HCT116 (cell line): ENCODE measurements around the gene DNAH10. TPM values are rescaled to one million over a fixed set of nuclear protein-coding genes. Genes with fewer than 3 reads are reported as not detected.

Experiments
- ATAC-seq: fragments of 200-7000 bp; cut with Tn5 transposase; 2 replicates; pipeline ENCODE4 v1.9.1; 2020; ENCODE audit warnings: mild to moderate bottlenecking, moderate library complexity
- BruUV-seq: library from RNA; stranded (reverse); fragments of 400-500 nt; replicated peaks from 2 replicates; lab custom pipeline; 2021; lab: Mats Ljungman, UMichigan
- CTCF ChIA-PET: fragments of 300-600 bp; sonication (Branson Sonifier 250); formaldehyde crosslinking; loops from one replicate; lab custom pipeline; 2021; ENCODE audit warnings: antibody characterized with exemption; lab: Charles Lee
- POLR2A ChIA-PET: fragments of 300-600, 350-600 bp; sonication (Branson Sonifier 250); formaldehyde crosslinking; loops from one replicate; lab custom pipeline; 2021; ENCODE audit warnings: antibody characterized with exemption; lab: Charles Lee
- RAD21 ChIA-PET, 2 experiments: fragments of 300-600 bp; sonication (Branson Sonifier 250); formaldehyde crosslinking; loops; one replicate each; lab custom pipeline; 2023; ENCODE audit warnings: low total read pairs in 2 of 2; ENCODE audit not compliant: uncharacterized antibody in 2 of 2, unreplicated experiment in 2 of 2, low non-redundant PET in 1 of 2; lab: Charles Lee
- DNase-seq: peaks from one replicate; pipeline ENCODE4 v3.0.0-alpha.2; 2010; ENCODE audit warnings: low read depth, low spot score
- H2AFZ ChIP-seq: fragments of 200-600 bp; shearing (Covaris generic), sonication (generic); 2 replicates; pipeline ENCODE4 v1.6.1; 2017; ENCODE audit warnings: low read depth, mixed run types, mixed read lengths, antibody characterized with exemption, low read length; ENCODE audit not compliant: poor library complexity, severe bottlenecking
- H3K27ac ChIP-seq: 2 replicates; pipeline ENCODE4 v1.5.1; 2012; ENCODE audit warnings: low read depth, low read length
- H3K27me3 ChIP-seq: fragments of 200-600 bp; sonication (generic); 2 replicates; pipeline ENCODE4 v1.6.1; 2016; ENCODE audit warnings: mixed run types, low read length, mixed read lengths; ENCODE audit not compliant: insufficient read depth
- H3K36me3 ChIP-seq, 2 experiments: fragments of 200-500 bp in 1 of 2; fragments of 200-600 bp in 1 of 2; sonication (Bioruptor generic) in 1 of 2; sonication (generic) in 1 of 2; 2 replicates each; pipeline versions ENCODE4 v1.5.1 to v1.6.1; 2014 to 2016; ENCODE audit warnings: low read length in 2 of 2, inconsistent platforms in 1 of 2, mixed read lengths in 1 of 2, mixed run types in 1 of 2; ENCODE audit not compliant: insufficient read depth in 2 of 2, control insufficient read depth in 1 of 2
- H3K4me1 ChIP-seq, 2 experiments: fragments of 200-600 bp in 1 of 2; sonication (generic) in 1 of 2; 2 replicates each; pipeline versions ENCODE4 v1.5.1 to v1.6.1; 2012 to 2017; ENCODE audit warnings: low read length in 2 of 2, inconsistent platforms in 1 of 2, mild to moderate bottlenecking in 1 of 2, mixed read lengths in 1 of 2, mixed run types in 1 of 2, moderate library complexity in 1 of 2; ENCODE audit not compliant: insufficient read depth in 2 of 2, control insufficient read depth in 1 of 2
- H3K4me2 ChIP-seq: fragments of 200-600 bp; sonication (generic); 2 replicates; pipeline ENCODE4 v1.6.1; 2017; ENCODE audit warnings: mixed run types, low read length, mixed read lengths
- H3K4me3 ChIP-seq, 2 experiments: fragments of 200-600 bp in 1 of 2; sonication (generic) in 1 of 2; replicated peaks in 1 of 2; 2 replicates each; pipeline ENCODE4 v1.5.1; 2011 to 2016; ENCODE audit warnings: low read length in 2 of 2, control low read depth in 1 of 2, low read depth in 1 of 2, mild to moderate bottlenecking in 1 of 2, mixed read lengths in 1 of 2, mixed run types in 1 of 2
- H3K79me2 ChIP-seq: fragments of 200-600 bp; sonication (generic); 2 replicates; pipeline ENCODE4 v1.6.1; 2017; ENCODE audit warnings: mild to moderate bottlenecking, mixed run types, low read length, moderate library complexity, mixed read lengths; ENCODE audit not compliant: insufficient read depth
- H3K9ac ChIP-seq: fragments of 200-600 bp; sonication (generic); 2 replicates; pipeline ENCODE4 v1.6.1; 2016; ENCODE audit warnings: low read length, mixed read lengths
- H3K9me2 ChIP-seq: fragments of 200-600 bp; sonication (generic), shearing (Covaris generic); 2 replicates; pipeline ENCODE4 v1.6.1; 2017; ENCODE audit warnings: mixed run types, mild to moderate bottlenecking, moderate library complexity; ENCODE audit not compliant: insufficient read depth
- H3K9me3 ChIP-seq, 2 experiments: fragments of 200-500 bp in 1 of 2; fragments of 200-600 bp in 1 of 2; sonication (Bioruptor generic) in 1 of 2; sonication (generic) in 1 of 2; 2 replicates each; pipeline ENCODE4 v1.6.1; 2014 to 2017; ENCODE audit warnings: low read length in 2 of 2, mixed read lengths in 2 of 2, inconsistent platforms in 1 of 2, low read depth in 1 of 2, mild to moderate bottlenecking in 1 of 2, mixed run types in 1 of 2, moderate library complexity in 1 of 2; ENCODE audit not compliant: control insufficient read depth in 1 of 2, insufficient read depth in 1 of 2
- H4K20me1 ChIP-seq: fragments of 200-600 bp; sonication (generic), shearing (Covaris generic); 2 replicates; pipeline ENCODE4 v1.6.1; 2017; ENCODE audit warnings: mixed run types, mild to moderate bottlenecking, moderate library complexity; ENCODE audit not compliant: insufficient read depth
- CEBPB ChIP-seq: IDR thresholded peaks from 2 replicates; pipeline ENCODE4 v1.6.1; 2012; ENCODE audit warnings: low read depth
- ELF1 ChIP-seq: IDR thresholded peaks from 2 replicates; pipeline ENCODE4 v1.6.1; 2012; ENCODE audit warnings: low read depth, borderline replicate concordance
- FOSL1 ChIP-seq: IDR thresholded peaks from 2 replicates; pipeline ENCODE4 v1.6.1; 2012; ENCODE audit warnings: low read depth
- JUND ChIP-seq: IDR thresholded peaks from 2 replicates; pipeline ENCODE4 v1.6.1; 2012
- POLR2A ChIP-seq: IDR thresholded peaks from 2 replicates; pipeline ENCODE4 v1.7.0; 2011; ENCODE audit warnings: borderline replicate concordance; ENCODE audit not compliant: insufficient read depth, insufficient read length; ENCODE audit errors: extremely low read depth
- POLR2AphosphoS5 ChIP-seq: IDR thresholded peaks from 2 replicates; pipeline ENCODE4 v1.6.1; 2011; ENCODE audit warnings: mild to moderate bottlenecking, low read depth, low read length, moderate library complexity
- REST ChIP-seq: IDR thresholded peaks from 2 replicates; pipeline ENCODE4 v1.6.1; 2012; ENCODE audit warnings: low read depth
- TCF7L2 ChIP-seq: IDR thresholded peaks from 2 replicates; pipeline ENCODE4 v1.7.0; 2011; ENCODE audit warnings: borderline replicate concordance, inconsistent platforms; ENCODE audit not compliant: insufficient read depth, insufficient read length; ENCODE audit errors: extremely low read depth
- ZNF274 ChIP-seq: fragments of 200-500 bp; sonication (Bioruptor generic); IDR thresholded peaks from 2 replicates; pipeline ENCODE4 v1.6.1; 2014; ENCODE audit warnings: mild to moderate bottlenecking, low read depth, low read length, inconsistent platforms
- intact Hi-C: fragments of 100-400 bp; cut with micrococcal nuclease; formaldehyde crosslinking; loops from 2 replicates; pipeline ENCODE4 v1.10.0; 2022
- total RNA-seq: library from RNA; stranded (reverse); gene quantifications from one replicate; pipeline ENCODE4 v1.2.1, GENCODE V29; 2021; ENCODE audit not compliant: unreplicated experiment
- TF ChIP-seq, protein P1 (sequence below): IDR thresholded peaks from 2 replicates; pipeline ENCODE4 v1.6.1; 2012

Gene DNAH10
- total RNA-seq, 1 experiment from 2014 or later: 1.3 TPM

DNA sequence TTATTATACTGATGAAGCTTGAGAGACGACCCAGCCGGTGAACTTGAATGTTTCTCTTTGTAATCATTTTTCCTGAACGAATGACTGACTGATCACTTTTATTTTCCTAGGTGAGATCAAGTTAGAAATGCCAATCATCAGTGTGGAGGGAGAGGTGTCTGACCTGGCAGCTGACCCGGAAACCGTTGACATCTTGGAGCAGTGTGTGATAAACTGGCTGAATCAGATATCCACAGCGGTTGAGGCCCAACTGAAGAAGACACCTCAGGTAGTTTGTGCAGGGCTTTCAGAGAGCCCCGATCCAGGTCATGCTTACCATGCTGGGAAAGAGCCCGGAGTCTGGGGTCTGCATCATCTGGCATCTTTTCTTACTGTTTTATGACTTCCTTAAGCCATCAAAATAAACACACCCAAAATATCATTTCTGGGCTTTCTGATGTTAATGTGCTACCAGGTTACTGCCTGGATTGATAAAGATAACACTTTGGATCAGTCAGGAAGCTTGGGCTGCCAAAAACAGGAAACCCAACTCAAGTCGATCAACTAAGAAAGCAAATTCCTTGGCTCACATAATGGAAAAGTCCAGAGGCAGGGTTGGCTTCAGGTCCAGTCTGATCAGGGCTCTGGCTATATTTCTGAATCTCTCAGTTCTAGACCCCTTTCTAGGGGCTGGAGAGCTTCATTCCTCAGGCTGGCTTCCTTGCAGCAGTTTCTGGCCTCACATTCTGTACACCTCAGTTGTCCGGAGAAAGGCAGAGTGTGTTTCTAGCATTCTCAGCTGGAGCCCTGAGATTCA, 21.1 kb downstream of the DNAH10 start:
- Histone ChIP-seq H3K9me3 (no peaks in the 10 kb centered on the region), H3K79me2 (no peaks in the 10 kb centered on the region), H3K4me1 (no peaks in the 10 kb centered on the region)
- DNase-seq (no peak), ATAC-seq (no peak)
- POLR2A ChIA-PET: no interaction called here
- intact Hi-C loops: no loop called here
- no TSS peak for BruUV-seq
- CTCF ChIA-PET: no interaction called here
- TF ChIP-seq ZNF274: no peak
- TF ChIP-seq REST: no peak
- TF ChIP-seq CEBPB: no peak
- no peak for TF ChIP-seq ELF1
- no peak for TF ChIP-seq POLR2A
- no peak for TF ChIP-seq JUND
- no peak for TF ChIP-seq POLR2AphosphoS5
- no peak for TF ChIP-seq TCF7L2
- TF ChIP-seq, protein P1, sequence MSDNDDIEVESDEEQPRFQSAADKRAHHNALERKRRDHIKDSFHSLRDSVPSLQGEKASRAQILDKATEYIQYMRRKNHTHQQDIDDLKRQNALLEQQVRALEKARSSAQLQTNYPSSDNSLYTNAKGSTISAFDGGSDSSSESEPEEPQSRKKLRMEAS: no peak
- TF ChIP-seq FOSL1: no peak
- TF ChIP-seq, all 23 proteins: peak for 0
- Histone ChIP-seq H4K20me1 (no peaks in the 10 kb centered on the region), H2AFZ (no peak overlapping the region), H3K9me2 (no peaks in the 10 kb centered on the region), H3K4me2 (no peak overlapping the region), H3K27ac (no peak overlapping the region), H3K36me3 (no peaks in the 10 kb centered on the region), H3K4me3 (no peak overlapping the region), H3K9ac (no peak overlapping the region), H3K27me3 (no peaks in the 10 kb centered on the region)
- RAD21 ChIA-PET: no interaction called here
